HG02610 (cell line): ENCODE data around the gene OTOS.

Experiments used
- ATAC-seq: cut with Tn5 transposase; IDR thresholded peaks from one replicate; pipeline ENCODE4 v1.9.1; 2021; ENCODE audit warnings: mild to moderate bottlenecking, moderate library complexity; ENCODE audit not compliant: unreplicated experiment

OTOS gene

GRCh38 chr2:240123821-240124650, 16.4 kb downstream of the OTOS start:
- ATAC-seq: no peak

DNA sequence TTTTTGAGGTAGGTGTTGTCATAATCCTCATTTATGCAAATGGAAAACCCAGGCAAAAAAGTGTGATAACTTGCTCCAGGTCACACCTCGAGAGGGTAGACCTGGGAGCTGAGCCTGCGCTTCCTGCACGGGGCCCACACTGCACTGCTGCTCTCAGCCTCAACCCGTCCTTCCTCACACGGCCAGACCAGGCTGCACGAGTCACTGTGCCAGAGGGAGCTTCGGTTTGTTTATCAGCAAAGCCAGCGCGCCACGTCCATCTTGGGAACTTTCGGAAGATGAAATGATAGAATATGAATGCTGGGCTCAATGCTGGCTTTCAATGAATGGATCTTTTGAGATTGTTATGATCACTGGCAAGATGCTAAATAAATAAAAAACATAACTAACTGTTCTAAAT, 18.8 kb downstream of the OTOS start:
- ATAC-seq: no peak

GRCh38 chr2:240121190-240121589, 19.3 kb downstream of the OTOS start:
- no peak for ATAC-seq

DNA sequence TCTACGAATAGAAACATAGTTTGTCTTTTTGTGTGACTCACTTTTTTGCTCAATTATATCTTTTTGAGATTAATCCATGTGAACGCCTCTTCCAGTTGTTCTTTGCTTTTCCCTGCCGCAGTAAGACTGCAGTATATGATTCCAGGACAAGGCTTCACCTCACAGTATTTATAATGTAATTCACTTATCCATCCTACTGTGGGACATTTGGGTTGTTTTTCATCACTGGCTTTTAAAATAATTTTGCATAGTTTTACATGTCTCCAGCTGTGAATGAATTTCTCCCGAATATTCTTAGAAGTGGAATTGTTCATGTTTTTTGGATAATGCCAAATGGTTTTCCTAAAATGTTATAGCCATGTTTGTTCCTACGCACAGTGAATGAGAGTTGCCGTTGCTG, 26.2 kb downstream of the OTOS start:
- ATAC-seq: no peak

DNA sequence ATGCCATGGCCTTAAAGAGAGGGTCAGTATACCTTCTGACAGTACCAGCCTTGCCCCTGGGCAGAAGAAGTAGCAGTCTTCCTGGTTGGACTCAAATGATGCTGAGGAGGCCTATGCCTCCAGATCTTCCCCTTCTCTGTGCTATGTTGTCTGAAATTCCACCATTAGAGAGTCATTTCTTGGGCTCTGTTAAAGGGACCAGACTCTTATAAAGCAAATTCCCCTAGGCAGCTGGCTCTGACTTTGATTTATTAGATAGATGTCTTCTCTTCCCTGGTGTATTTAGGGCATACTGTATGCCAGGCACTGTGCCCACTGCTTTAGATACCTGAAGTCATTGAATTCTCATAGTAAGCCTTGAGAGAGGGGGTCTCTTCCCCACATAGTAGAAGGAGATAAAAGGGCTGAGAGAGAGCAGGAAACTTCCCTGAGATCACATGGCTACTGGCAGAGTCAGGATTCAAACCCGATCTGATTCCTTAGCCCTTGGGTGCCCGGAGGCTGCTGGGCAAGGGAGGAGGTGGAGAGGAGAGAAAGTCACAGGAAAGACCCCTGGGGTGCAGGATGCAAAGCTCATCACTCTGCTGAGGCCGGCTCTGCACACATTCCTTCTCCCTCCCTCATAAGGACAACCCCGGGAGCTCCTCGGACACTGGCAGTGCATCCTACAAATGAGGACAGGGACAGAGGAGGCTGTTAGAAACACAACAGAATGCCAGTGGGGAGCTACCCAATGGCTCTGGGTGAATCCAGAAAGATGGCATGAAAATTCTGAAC, 27.4 kb downstream of the OTOS start:
- ATAC-seq: no peak

- ATAC-seq: no peak
Measured at GRCh38 chr2:240111253-240111652, 29.2 kb downstream of the OTOS start.

GRCh38 chr2:240109386-240109785, 31.1 kb downstream of the OTOS start:
- ATAC-seq: no peak

DNA sequence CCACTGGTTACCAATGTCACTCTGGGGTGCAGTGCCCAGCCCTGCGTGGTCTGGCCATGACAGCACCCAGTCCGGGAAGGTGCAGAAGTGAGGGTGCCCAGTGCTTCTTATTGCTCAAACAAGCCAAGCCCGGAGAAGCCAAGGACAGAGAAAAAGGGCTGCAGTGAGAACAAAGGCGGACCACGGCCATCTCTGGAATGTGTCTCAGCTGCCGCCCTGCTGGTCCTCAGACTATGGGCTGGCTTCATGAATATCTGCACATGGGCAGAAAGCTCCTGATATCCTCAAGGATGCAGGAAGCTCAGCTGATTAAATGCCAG, 33.0 kb downstream of the OTOS start:
- ATAC-seq: no peak

DNA sequence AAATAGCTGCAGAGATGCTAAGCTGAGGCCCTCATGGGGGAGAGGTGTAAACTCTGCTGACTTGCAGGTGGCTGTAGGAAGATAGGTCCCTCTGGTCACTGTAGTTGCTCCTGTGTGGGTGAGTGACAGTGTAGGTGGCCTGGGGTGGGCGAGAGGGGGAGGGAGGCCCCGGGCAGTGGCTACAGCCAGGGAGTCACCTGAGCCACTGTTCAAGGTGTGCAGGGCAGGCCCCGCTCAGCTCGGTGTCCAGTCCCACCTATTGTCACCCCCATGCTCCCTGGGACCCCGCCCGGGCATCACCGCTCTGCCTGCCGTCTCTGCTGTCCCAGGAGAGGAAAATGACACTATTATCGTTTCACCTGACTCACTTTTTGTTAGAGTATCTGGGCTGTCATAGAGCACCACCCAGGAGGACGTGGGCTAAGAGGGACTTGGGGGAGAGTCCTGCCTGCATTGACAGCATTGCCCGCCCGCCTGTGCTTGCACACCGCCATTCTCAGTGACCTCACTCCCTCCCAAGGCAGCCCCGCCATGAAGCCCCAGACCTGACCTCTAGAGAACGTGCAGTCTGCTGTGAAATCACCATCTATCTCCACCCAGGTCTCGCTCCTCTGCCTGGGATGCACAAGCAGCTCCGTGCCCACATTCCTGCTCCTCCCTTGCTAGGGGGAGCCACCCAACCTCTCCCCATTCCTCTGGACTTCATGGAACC, 33.5 kb downstream of the OTOS start:
- no peak for ATAC-seq

GRCh38 chr2:240105982-240106381, 34.5 kb downstream of the OTOS start:
- ATAC-seq: no peak

- ATAC-seq: no peak
Measured at GRCh38 chr2:240103136-240103535, 37.3 kb downstream of the OTOS start.

DNA sequence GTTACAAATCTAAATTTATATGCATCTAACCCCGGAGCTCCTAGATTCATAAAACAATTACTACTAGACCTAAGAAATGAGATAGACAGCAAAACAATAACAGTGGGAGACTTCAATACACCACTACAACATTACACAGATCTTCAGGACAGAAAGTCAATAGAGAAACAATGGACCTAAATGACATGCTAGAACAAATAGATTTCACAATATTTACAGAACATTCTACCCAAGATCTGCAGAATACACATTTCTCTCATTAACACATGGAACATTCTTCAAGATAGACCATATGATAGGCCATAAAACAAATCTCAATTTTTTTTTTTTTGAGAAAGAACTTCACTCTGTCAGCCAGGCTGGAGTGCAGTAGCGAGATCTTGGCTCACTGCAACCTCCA, 42.1 kb downstream of the OTOS start:
- ATAC-seq: no peak

GRCh38 chr2:240095556-240096523, 44.6 kb downstream of the OTOS start:
- ATAC-seq: no peak

- ATAC-seq: no peak
Measured at GRCh38 chr2:240089306-240089705, 51.2 kb downstream of the OTOS start.
